Measurements from ENCODE around the gene MTMR3. TPM values are rescaled to one million over a fixed set of nuclear protein-coding genes. Genes with fewer than 3 reads are reported as not detected.

The MTMR3 gene
- total and polyA plus RNA-seq, 5 donors, result 9.5 to 38.0 (median 30.7) TPM

DNA sequence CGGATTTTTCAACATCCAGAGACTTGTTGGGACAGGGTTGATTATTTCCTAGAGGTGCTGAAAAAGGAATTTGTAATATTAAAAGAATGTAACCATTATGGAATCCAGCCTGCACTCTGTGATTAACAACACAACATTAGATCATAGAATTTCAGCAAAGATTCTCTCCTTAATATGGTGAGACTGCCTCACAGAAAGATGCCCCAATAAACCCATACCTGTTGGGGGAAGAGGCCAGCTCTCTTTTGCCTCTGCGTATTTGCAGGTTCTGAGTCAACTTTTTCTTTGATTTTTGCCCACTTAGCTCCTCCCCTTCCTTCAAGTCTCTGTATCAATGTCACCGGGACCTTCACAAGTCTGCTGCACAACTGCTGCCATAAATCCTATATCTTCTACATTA is 12.4 kb upstream of the MTMR3 start:
- intact Hi-C loops (cut with DNase I), result no loop called here
- DNase-seq (no peak), ATAC-seq (no peak)
- 67% methylated on average over 3 of the region's 3 CpGs for WGBS
- Histone ChIP-seq H3K4me1 (ENCODE audit: control insufficient read depth, insufficient read depth, low read length) (peaks cover 7% of the 10 kb centered on the region), H3K9me3 (ENCODE audit: control insufficient read depth, low read length) (no peaks in the 10 kb centered on the region), H3K27me3 (ENCODE audit: control insufficient read depth, insufficient read depth) (no peaks in the 10 kb centered on the region), H3K27ac (ENCODE audit: low read length) (no peak overlapping the region), H3K4me3 (ENCODE audit: low read length) (no peak overlapping the region)

DNA sequence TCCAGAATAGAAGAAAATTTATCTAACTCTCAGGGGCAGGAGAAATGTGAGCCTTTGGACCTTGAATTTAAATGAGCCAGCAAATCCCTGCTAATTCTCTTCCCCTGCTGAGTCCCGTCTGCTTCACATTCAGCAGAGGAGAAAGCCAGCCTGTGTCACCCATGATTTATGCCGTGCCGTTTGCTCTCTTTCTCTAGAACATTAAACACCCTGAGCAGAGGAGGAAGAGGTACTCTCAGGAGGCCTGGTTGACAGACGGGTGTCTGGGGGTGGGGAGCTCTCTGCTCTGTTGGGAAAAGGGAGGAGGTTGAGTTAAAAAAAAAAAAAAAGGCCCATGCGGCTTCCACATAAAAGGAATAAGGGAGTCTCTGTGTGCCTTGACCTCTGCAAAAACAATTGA is 11.3 kb upstream of the MTMR3 start:
- no peak for ATAC-seq
- H3K27ac ChIP-seq (ENCODE audit: low read length), result no peak overlapping the region
- WGBS, result 59% methylated on average over 5 of the region's 5 CpGs

DNA sequence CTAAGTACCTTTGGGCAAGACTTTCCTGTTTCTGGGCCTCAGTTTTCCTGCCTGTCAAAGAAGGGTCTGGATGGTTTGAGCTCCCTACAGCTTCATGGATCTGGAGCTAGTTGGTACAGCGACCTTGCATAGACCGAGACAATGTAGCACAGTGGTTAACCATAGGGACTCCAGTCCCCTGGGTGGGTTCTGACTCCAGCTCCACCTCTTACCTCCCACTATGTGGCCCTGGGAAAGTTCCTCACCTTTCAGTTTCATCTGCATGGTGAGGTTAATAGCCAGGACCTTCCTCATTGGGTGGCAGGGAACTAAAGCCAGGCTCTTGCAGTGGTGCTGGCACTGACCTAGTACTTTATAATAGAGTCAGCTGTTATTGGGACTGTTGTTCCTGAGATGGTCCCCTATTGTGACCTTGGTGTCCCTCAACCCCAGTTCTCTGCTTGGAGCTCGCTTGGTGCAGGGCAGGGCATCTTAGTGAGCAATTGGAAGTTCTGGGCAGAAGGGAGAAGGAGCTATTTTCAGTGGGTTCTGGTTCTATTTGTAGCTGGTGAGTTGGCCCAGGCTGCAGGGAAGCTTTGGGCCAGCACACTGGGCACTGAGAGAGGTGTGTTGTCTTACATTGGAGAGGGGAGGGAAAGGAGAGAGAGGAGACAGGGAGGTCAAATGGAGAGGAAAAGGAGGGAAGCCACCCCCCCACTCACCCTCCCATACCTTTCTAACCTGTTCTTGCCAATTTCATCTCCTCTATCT is 10.7 kb upstream of the MTMR3 start:
- intact Hi-C loops (cut with DNase I), result no loop called here

More for the DNA sequence above, 11.3 kb upstream of the MTMR3 start:
- H3K9me3 ChIP-seq (ENCODE audit: control insufficient read depth, low read length), result no peaks in the 10 kb centered on the region
- intact Hi-C loops (cut with DNase I), result no loop called here
- H3K27me3 ChIP-seq (ENCODE audit: control insufficient read depth, insufficient read depth), result no peaks in the 10 kb centered on the region
- DNase-seq, result no peak
- no peak overlapping the region for H3K4me3 ChIP-seq (ENCODE audit: low read length)
- peaks cover 7% of the 10 kb centered on the region for H3K4me1 ChIP-seq (ENCODE audit: control insufficient read depth, insufficient read depth, low read length)

DNA sequence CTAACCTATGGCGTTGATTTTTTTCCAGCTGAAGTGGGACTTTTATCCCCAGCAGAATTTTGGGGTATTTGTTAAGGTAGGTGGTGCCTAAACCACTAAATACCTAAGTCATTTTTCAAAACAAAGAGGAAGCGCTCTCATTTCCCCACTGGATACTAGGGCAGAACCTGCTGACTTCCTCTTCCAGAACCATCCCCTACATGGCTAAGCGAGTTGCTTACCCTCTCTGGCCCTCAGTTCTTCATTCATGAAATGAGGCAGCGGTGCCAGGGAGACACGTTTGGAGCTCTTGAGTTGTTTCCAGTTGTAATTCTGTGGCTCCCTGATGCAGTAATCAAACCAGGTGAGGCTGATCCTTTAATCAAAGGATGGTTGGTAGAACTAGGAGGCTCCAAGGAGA is 10.0 kb upstream of the MTMR3 start:
- WGBS, result 68% methylated on average over 5 of the region's 5 CpGs
- Histone ChIP-seq H3K27ac (ENCODE audit: low read length) (no peak overlapping the region), H3K4me3 (ENCODE audit: low read length) (no peak overlapping the region), H3K27me3 (ENCODE audit: control insufficient read depth, insufficient read depth) (no peaks in the 10 kb centered on the region), H3K4me1 (ENCODE audit: control insufficient read depth, insufficient read depth, low read length) (peaks cover 7% of the 10 kb centered on the region), H3K9me3 (ENCODE audit: control insufficient read depth, low read length) (no peaks in the 10 kb centered on the region)
- intact Hi-C loops (cut with DNase I), result no loop called here
- DNase-seq (no peak), ATAC-seq (no peak)

More for the DNA sequence above, 10.7 kb upstream of the MTMR3 start:
- Histone ChIP-seq H3K9me3 (ENCODE audit: control insufficient read depth, low read length) (no peaks in the 10 kb centered on the region), H3K4me3 (ENCODE audit: low read length) (no peak overlapping the region), H3K4me1 (ENCODE audit: control insufficient read depth, insufficient read depth, low read length) (peaks cover 7% of the 10 kb centered on the region), H3K27ac (ENCODE audit: low read length) (peak overlapping the region; percentile 68), H3K27me3 (ENCODE audit: control insufficient read depth, insufficient read depth) (no peaks in the 10 kb centered on the region)
- ATAC-seq (peak; percentile 51 to 75), DNase-seq (peak in 1 of 3 donors; percentile 47)
- 86% methylated on average over 3 of the region's 3 CpGs for WGBS

DNA sequence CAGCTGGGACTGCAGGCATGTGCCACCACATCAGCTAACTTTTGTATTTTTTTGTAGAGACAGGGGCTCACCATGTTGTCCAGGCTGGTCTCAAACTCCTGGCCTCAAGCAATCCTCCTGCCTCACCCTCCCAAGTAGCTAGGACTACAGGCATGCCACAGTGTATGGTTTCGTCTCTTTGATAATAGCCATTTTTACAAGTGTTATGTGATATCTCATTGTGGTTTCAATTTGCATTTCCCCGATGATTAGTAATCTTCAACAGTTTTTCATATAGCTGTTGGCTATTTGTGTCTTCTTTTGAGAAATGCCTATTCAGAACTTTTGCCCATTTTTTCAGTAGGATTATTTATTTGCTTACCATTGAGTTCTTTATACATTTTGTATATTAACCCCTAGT is 9.0 kb upstream of the MTMR3 start:
- peaks cover 7% of the 10 kb centered on the region for H3K4me1 ChIP-seq (ENCODE audit: control insufficient read depth, insufficient read depth, low read length)
- no peak overlapping the region for H3K4me3 ChIP-seq (ENCODE audit: low read length)
- H3K27me3 ChIP-seq (ENCODE audit: control insufficient read depth, insufficient read depth), result no peaks in the 10 kb centered on the region
- no peak overlapping the region for H3K27ac ChIP-seq (ENCODE audit: low read length)
- DNase-seq, result no peak
- intact Hi-C loops (cut with DNase I), result no loop called here
- 89% methylated on average over 2 of the region's 2 CpGs for WGBS
- ATAC-seq, result no peak
- H3K9me3 ChIP-seq (ENCODE audit: control insufficient read depth, low read length), result no peaks in the 10 kb centered on the region

DNA sequence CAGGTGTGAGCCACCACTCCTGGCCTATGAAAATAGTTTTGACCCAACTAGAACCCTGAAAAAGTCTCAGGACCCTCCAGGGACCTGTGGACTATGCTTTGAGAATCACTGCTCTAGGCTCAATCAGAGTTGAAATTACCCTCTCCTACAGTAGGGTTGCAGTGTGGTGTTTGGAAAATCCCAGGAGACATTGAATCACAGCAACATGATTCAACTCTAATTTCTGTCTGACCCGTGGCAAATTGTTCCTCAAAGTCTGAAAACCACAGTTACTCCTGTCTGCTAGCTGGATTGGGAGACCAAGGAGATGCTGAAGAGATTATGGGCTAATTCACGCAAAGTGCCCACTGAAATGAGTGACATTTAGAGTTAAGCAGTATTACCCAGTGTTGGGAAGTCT is 5.4 kb upstream of the MTMR3 start:
- H3K4me1 ChIP-seq (ENCODE audit: control insufficient read depth, insufficient read depth, low read length), result peaks cover 2% of the 10 kb centered on the region
- intact Hi-C loops (cut with DNase I), result no loop called here
- DNase-seq (no peak), ATAC-seq (no peak)
- H3K4me3 ChIP-seq (ENCODE audit: low read length), result no peak overlapping the region
- no peaks in the 10 kb centered on the region for H3K9me3 ChIP-seq (ENCODE audit: control insufficient read depth, low read length)
- H3K27ac ChIP-seq (ENCODE audit: low read length), result no peak overlapping the region
- no peaks in the 10 kb centered on the region for H3K27me3 ChIP-seq (ENCODE audit: control insufficient read depth, insufficient read depth)
- 73% methylated on average over 2 of the region's 2 CpGs for WGBS

DNA sequence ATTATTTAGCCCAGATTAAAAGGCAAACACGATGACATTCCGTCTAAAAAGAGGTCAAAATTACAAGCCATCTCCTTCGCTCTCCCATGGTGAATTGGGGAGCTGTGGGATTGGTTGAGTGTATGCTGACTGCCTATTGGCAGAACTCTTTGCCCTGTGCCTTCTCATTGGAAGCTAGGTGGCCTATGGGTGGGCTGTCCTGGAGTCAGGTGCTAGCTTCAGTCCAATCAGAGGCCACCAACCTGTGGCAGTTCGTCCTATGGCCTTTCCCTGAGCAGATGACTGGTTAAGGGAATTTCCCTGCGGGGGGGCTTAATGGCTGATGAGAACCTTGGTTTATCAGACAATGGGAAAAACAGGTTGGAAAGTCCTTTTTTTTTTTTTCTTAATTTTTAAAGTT is 3.2 kb upstream of the MTMR3 start:
- no peak for DNase-seq

DNA sequence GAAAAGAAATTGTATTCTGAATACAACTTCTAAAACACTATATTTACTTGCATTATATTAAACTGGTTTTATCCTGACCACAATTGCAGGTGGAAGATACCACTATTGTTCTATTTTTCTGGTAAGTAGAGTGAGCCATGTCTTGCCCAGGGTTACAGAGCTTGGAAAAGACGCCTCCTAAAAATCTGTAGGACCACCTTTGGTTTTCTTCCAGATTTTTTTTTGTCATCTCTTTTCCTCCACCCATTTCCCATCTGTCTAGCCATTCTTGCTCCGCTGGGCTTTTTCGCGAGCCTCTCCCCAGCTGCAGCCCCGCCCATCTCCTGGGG is 294 bp upstream of the MTMR3 start:
- intact Hi-C loops (cut with DNase I), result loop anchor here in 1 of 4 donors (10.0 kb wide), 1 partner anchor 112 kb away; no protein-coding TSS in a partner anchor
- DNase-seq, result no peak
- WGBS, result 1% methylated on average over 5 of the region's 5 CpGs
- Histone ChIP-seq H3K4me1 (ENCODE audit: control insufficient read depth, insufficient read depth, low read length) (no peaks in the 10 kb centered on the region), H3K4me3 (ENCODE audit: low read length) (no peak overlapping the region), H3K9me3 (ENCODE audit: control insufficient read depth, low read length) (no peaks in the 10 kb centered on the region), H3K27ac (ENCODE audit: low read length) (no peak overlapping the region), H3K27me3 (ENCODE audit: control insufficient read depth, insufficient read depth) (no peaks in the 10 kb centered on the region)
- ATAC-seq, result no peak

More for the DNA sequence above, 3.2 kb upstream of the MTMR3 start:
- no peak overlapping the region for H3K4me3 ChIP-seq (ENCODE audit: low read length)
- no peaks in the 10 kb centered on the region for H3K9me3 ChIP-seq (ENCODE audit: control insufficient read depth, low read length)
- WGBS, result 93% methylated on average over 5 of the region's 5 CpGs
- no peak overlapping the region for H3K27ac ChIP-seq (ENCODE audit: low read length)
- H3K27me3 ChIP-seq (ENCODE audit: control insufficient read depth, insufficient read depth), result no peaks in the 10 kb centered on the region
- intact Hi-C loops (cut with DNase I), result loop anchor here in 1 of 4 donors (10.0 kb wide), 1 partner anchor 115 kb away; no protein-coding TSS in a partner anchor
- no peaks in the 10 kb centered on the region for H3K4me1 ChIP-seq (ENCODE audit: control insufficient read depth, insufficient read depth, low read length)
- no peak for ATAC-seq

DNA sequence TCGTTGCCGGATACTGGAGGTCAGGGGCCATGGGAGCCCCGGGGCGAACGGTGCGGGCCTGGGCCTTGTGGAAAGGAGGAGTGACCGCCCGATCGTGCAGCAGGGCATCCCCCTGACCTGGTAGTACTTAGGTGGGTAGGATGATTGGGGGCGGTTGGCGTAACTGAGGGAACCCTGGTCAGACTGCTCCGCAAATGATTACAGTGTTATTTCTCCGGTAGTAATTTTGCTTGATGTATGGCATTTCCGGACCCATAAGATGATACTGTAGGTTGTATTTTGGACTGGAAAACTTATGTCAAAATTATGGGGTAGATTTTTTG is 762 bp downstream of the MTMR3 start:
- no peak for DNase-seq
- intact Hi-C loops (cut with DNase I), result loop anchor here in 1 of 4 donors (10.0 kb wide), 1 partner anchor 111 kb away; no protein-coding TSS in a partner anchor
- H3K9me3 ChIP-seq (ENCODE audit: control insufficient read depth, low read length), result no peaks in the 10 kb centered on the region
- peak overlapping the region; percentile 93 for H3K4me3 ChIP-seq (ENCODE audit: low read length)
- no peaks in the 10 kb centered on the region for H3K4me1 ChIP-seq (ENCODE audit: control insufficient read depth, insufficient read depth, low read length)
- under 1% methylated on average over 14 of the region's 14 CpGs for WGBS
- no peak for ATAC-seq
- H3K27me3 ChIP-seq (ENCODE audit: control insufficient read depth, insufficient read depth), result no peaks in the 10 kb centered on the region
- H3K27ac ChIP-seq (ENCODE audit: low read length), result peak overlapping the region; percentile 94

DNA sequence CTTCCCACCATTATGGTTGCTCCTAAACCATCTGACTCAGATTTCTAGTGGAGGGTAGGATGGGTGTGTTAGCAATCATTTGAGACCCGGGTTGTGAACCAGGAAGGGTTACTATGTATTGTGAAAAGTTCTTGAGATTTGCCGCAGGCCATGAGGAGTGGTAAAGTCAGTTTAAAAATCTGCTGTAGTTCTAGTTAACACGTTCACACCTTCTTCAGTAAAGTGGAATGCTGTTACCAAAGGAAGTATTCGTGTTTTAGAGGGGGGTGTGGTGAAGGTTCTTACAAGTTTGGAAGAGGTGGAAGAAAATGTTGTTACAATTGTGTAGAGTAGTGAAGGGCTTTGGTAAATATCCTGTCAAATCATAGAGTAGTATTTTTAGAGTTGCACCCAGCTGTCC is 2.6 kb downstream of the MTMR3 start:
- Histone ChIP-seq H3K27ac (ENCODE audit: low read length) (no peak overlapping the region), H3K4me1 (ENCODE audit: control insufficient read depth, insufficient read depth, low read length) (peaks cover 2% of the 10 kb centered on the region), H3K4me3 (ENCODE audit: low read length) (no peak overlapping the region), H3K27me3 (ENCODE audit: control insufficient read depth, insufficient read depth) (no peaks in the 10 kb centered on the region), H3K9me3 (ENCODE audit: control insufficient read depth, low read length) (no peaks in the 10 kb centered on the region)
- ATAC-seq, result no peak
- 43% methylated on average over 4 of the region's 4 CpGs for WGBS
- no peak for DNase-seq
- intact Hi-C loops (cut with DNase I), result loop anchor here in 1 of 4 donors (10.0 kb wide), 1 partner anchor 109 kb away; no protein-coding TSS in a partner anchor

DNA sequence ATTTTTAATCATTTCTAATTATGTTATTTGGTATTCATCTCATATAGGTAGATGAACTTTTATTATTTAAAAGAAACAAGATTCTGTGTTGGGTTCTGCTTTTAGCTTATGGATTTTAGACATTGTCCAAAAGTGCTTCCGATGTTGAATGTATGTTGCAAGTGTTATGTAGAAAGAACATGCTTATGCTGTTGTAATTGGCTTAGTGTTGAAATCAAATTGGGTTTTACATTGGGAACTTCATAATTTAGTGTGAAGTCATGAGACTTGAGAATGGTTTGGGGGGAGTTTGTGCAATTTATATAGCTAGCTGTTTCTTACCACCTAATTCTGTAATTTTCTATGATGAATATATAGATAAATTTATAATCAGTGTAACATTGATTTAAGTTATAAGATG is 3.6 kb downstream of the MTMR3 start:
- ATAC-seq, result no peak
- DNase-seq, result no peak
- H3K9me3 ChIP-seq (ENCODE audit: control insufficient read depth, low read length), result no peaks in the 10 kb centered on the region
- WGBS, result 94% methylated on average over 1 of the region's 1 CpG
- H3K4me1 ChIP-seq (ENCODE audit: control insufficient read depth, insufficient read depth, low read length), result peaks cover 3% of the 10 kb centered on the region
- intact Hi-C loops (cut with DNase I), result loop anchor here in 1 of 4 donors (10.0 kb wide), 1 partner anchor 108 kb away; no protein-coding TSS in a partner anchor
- no peaks in the 10 kb centered on the region for H3K27me3 ChIP-seq (ENCODE audit: control insufficient read depth, insufficient read depth)
- no peak overlapping the region for H3K4me3 ChIP-seq (ENCODE audit: low read length)
- no peak overlapping the region for H3K27ac ChIP-seq (ENCODE audit: low read length)
